Loucy (cell line): Measurements from ENCODE around the gene PPP1R18.

Experiments
- EZH2phosphoT487 ChIP-seq: fragments of 200-600 bp; IDR thresholded peaks from 2 replicates; pipeline ENCODE4 v1.6.1; 2018; ENCODE audit warnings: antibody characterized with exemption, mild to moderate bottlenecking, moderate library complexity, borderline replicate concordance
- TF ChIP-seq, protein P1 (sequence below): fragments of 200-600 bp; sonication (generic); conservative IDR thresholded peaks from 2 replicates; pipeline ENCODE4 v1.5.1; 2014; ENCODE audit warnings: mild to moderate bottlenecking, antibody characterized with exemption, low read length

DNA sequence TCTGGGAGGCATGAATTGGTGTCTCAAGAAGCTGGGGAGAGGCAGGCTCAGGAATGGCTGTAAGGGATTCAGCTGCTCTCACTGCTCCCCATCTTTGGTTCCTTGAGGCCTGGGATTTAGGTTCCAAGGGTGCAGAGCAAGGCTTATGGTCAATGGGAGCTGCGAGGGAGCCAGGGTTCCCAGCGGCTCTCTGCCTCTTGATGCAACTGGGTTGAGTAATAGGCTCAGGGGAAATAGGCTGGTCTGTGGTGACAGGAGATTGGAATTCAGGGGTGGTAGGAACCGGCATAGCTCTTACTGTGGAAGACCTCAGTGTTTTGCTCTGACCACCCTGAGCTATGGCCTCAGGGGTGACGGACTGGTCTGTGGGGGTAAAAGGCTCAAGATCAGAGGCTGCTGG, 17.4 kb upstream of the PPP1R18 start:
- TF ChIP-seq, protein P1, sequence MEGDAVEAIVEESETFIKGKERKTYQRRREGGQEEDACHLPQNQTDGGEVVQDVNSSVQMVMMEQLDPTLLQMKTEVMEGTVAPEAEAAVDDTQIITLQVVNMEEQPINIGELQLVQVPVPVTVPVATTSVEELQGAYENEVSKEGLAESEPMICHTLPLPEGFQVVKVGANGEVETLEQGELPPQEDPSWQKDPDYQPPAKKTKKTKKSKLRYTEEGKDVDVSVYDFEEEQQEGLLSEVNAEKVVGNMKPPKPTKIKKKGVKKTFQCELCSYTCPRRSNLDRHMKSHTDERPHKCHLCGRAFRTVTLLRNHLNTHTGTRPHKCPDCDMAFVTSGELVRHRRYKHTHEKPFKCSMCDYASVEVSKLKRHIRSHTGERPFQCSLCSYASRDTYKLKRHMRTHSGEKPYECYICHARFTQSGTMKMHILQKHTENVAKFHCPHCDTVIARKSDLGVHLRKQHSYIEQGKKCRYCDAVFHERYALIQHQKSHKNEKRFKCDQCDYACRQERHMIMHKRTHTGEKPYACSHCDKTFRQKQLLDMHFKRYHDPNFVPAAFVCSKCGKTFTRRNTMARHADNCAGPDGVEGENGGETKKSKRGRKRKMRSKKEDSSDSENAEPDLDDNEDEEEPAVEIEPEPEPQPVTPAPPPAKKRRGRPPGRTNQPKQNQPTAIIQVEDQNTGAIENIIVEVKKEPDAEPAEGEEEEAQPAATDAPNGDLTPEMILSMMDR, result no peak
- TF ChIP-seq EZH2phosphoT487, result no peak
